GM12865 (cell line): ENCODE data around the gene FHIT.

Source experiments
- DNase-seq: peaks from one replicate; pipeline ENCODE4 v3.0.0; 2010; ENCODE audit warnings: low read depth
- H3K4me3 ChIP-seq: 2 replicates; pipeline ENCODE4 v1.5.1; 2011; ENCODE audit warnings: mild to moderate bottlenecking, low read depth, low read length, control low read depth
- CTCF ChIP-seq: IDR thresholded peaks from 2 replicates; pipeline ENCODE4 v1.5.1; 2011; ENCODE audit warnings: low read length, control low read depth, low read depth, inconsistent platforms; ENCODE audit not compliant: insufficient read depth; ENCODE audit errors: missing control alignments

FHIT gene

DNA sequence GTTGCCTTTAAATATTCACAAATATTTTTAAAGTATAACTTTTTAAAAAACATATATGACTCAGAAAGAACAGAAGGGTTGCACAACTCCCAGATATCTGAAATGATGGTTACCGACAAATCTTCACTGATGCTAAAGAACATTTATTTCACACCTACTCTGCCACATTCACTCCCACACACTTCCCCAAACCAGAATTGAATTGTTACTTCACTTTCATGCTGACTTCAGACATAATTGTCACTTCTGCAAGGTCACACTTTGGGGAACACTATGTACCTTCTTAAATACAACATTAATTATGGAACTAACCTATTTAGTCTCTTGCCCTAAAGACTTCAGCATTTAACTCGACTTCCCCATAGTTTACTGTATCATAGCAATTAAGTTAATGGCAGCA is 795.1 kb downstream of the FHIT start:
- H3K4me3 ChIP-seq, result no peak overlapping the region
- no peak for DNase-seq
- TF ChIP-seq CTCF, result no peak

DNA sequence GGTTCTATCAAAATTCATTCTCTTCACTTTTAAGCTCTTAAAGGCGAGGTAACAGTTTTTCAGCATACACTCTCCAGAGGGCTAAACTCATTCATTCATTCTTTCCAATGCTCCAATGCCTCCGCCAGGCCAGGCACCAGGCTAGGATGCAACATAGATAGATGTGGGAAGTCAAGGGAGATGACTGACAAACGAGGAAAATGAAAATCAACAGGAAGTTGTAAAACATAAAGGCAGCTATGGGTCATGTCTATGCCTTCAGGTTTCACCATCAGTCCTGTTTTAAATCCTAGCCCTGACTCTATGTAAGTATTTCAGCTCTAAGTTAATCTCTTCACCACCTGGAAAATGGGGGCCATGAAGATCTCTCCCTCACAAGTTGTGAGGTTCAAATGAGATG is 797.9 kb downstream of the FHIT start:
- no peak for DNase-seq
- no peak for TF ChIP-seq CTCF
- H3K4me3 ChIP-seq, result no peak overlapping the region

GRCh38 chr3:60448696-60449095 is 802.6 kb downstream of the FHIT start:
- H3K4me3 ChIP-seq, result no peak overlapping the region
- TF ChIP-seq CTCF, result no peak
- no peak for DNase-seq

DNA sequence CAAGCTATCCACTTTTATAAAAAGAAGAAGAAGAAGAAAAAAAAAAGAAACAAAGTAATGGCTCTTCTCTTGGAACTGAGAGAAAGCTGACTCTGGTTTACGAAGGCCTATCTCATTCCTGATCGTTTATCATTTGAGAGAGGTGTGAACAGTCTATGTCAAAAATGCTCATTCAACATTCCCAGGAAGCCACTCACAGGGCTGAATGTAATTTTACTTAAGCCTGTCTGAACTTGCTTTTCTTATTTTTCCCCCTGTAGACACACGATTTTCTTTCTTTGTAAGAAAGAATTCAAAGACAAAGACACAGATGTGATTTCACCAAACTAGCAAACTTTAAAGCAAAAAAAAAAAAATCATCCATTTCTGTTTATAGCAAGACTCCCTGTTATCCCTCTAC is 805.8 kb downstream of the FHIT start:
- TF ChIP-seq CTCF, result no peak
- no peak for DNase-seq
- no peak overlapping the region for H3K4me3 ChIP-seq

GRCh38 chr3:60444898-60445437 is 806.3 kb downstream of the FHIT start:
- no peak overlapping the region for H3K4me3 ChIP-seq
- no peak for DNase-seq
- no peak for TF ChIP-seq CTCF

DNA sequence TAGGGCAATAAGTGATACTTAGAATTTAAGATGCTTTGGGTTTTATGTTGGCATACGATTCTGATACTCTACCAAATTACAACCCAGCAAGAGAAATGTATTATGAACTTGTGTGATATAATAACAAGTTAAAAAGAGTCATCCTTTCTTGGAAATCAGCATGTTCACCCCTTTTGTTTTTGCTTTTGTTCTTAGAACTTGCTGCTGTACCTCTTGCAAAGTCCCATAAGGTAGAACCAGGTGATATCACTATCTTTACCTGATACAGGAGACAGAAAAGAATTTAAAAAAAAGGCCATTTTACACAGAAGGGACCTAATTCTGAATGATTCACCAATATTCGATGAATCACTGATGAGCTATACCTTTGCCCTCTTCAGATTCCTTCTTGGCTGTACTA is 810.4 kb downstream of the FHIT start:
- H3K4me3 ChIP-seq, result no peak overlapping the region
- no peak for DNase-seq
- TF ChIP-seq CTCF, result no peak

DNA sequence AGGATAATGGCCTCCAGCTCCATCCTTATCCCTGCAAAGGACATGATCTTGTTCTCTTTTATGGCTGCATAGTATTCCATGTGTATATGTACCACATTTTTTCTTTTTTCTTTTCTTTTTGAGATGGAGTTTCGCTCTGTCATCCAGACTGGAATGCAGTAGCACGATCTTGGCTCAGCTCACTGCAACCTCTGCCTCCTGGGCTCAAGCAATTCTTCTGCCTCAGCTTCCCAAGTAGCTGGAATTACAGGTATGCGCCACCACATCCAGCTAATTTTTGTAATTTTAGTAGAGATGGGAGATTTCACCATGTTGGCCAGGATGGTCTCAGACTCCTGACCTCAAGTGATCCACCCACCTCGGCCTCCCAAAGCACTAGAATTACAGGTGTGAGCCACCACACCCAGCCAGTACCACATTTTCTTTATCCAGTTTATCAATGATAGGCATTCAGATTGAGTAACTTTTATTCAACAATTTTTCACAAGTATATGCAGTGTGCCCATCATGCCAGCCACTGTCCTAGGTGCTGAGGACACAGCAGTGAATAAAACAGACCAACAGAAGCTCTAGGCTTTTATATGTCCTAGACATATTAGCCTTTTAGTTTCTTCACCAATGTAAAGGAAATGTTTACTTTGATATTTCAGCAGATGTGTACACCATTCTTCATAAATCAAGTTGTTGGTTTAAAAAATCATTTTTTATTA is 815.2 kb downstream of the FHIT start:
- no peak overlapping the region for H3K4me3 ChIP-seq
- no peak for TF ChIP-seq CTCF
- DNase-seq, result no peak
